ENCODE data around the gene ATP2C1. TPM values are rescaled to one million over a fixed set of nuclear protein-coding genes. Genes with fewer than 3 reads are reported as not detected.

The ATP2C1 gene
- total RNA-seq, 6 experiments from 2014 or later, result 19.2 to 44.0 (median 27.5) TPM

DNA sequence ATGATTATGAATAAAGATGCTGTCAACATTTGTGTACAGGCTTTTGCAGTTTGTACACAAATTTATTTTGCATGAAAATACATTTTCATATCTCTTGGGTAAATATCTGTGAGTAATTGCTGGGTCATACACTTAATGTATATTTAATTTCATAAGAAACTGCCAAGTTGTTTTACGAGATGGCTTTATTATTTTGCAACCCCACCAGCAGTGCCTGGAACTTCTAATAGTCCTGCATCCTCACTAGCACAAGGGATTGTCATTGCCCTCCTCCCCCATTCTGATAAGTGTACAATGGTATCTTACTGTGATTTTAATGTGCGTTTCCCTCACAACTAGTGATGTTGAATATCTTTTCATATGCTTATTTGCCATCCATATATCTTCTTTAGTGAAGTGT, 87.6 kb downstream of the ATP2C1 start:
- Histone ChIP-seq H3K9me3 (no peaks in the 10 kb centered on the region), H3K4me3 (no peak overlapping the region), H3K36me3 (no peaks in the 10 kb centered on the region), H3K4me1 (no peaks in the 10 kb centered on the region), H3K27ac (no peak overlapping the region), H3K27me3 (no peaks in the 10 kb centered on the region)
- intact Hi-C loops (cut with DNase I), result no loop called here
- TF ChIP-seq, protein P1, sequence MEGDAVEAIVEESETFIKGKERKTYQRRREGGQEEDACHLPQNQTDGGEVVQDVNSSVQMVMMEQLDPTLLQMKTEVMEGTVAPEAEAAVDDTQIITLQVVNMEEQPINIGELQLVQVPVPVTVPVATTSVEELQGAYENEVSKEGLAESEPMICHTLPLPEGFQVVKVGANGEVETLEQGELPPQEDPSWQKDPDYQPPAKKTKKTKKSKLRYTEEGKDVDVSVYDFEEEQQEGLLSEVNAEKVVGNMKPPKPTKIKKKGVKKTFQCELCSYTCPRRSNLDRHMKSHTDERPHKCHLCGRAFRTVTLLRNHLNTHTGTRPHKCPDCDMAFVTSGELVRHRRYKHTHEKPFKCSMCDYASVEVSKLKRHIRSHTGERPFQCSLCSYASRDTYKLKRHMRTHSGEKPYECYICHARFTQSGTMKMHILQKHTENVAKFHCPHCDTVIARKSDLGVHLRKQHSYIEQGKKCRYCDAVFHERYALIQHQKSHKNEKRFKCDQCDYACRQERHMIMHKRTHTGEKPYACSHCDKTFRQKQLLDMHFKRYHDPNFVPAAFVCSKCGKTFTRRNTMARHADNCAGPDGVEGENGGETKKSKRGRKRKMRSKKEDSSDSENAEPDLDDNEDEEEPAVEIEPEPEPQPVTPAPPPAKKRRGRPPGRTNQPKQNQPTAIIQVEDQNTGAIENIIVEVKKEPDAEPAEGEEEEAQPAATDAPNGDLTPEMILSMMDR (IDR thresholded peaks at IDR 0.05), result no peak
- no peak for TF ChIP-seq POLR2A (IDR thresholded peaks at IDR 0.05)
- DNase-seq, result no peak
- no peak for ATAC-seq
- WGBS (ENCODE audit: insufficient coverage, low coverage, low lambda C conversion rate, missing lambda C conversion rate), result 100% methylated on average over 2 of the region's 2 CpGs

DNA sequence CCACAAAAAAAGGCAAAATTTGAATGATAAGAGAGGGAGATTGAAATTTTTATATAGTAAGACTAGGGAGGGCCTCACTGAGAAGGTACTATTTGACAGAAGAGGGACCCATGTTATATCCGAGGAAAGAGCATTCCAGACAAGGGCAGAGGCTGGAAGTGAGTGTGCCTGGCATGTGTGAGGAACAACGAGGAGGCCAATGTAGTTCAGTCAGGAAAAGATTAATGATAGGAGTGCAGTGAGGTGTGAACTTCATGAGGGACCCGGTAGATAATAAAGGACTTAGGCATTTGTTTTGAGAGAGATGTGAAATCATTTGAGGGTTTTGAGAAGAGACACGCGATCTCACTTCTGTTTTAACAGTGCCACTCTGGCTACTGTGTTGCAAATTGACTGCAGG, 96.4 kb downstream of the ATP2C1 start:
- intact Hi-C loops (cut with DNase I), result no loop called here
- no peaks in the 10 kb centered on the region for H3K4me1 ChIP-seq
- ATAC-seq (no peak), DNase-seq (no peak)
- TF ChIP-seq, protein P1 (IDR thresholded peaks at IDR 0.05), result no peak
- TF ChIP-seq POLR2A (IDR thresholded peaks at IDR 0.05), result no peak
- H3K4me3 ChIP-seq, result no peak overlapping the region
- H3K9me3 ChIP-seq, result no peaks in the 10 kb centered on the region
- no peaks in the 10 kb centered on the region for H3K27me3 ChIP-seq
- WGBS (ENCODE audit: insufficient coverage, low coverage, low lambda C conversion rate, missing lambda C conversion rate), result 76% methylated on average over 5 of the region's 5 CpGs
- H3K36me3 ChIP-seq, result peaks cover 0 to 5% (median 0%) of the 10 kb centered on the region in 4 donors
- no peak overlapping the region for H3K27ac ChIP-seq

DNA sequence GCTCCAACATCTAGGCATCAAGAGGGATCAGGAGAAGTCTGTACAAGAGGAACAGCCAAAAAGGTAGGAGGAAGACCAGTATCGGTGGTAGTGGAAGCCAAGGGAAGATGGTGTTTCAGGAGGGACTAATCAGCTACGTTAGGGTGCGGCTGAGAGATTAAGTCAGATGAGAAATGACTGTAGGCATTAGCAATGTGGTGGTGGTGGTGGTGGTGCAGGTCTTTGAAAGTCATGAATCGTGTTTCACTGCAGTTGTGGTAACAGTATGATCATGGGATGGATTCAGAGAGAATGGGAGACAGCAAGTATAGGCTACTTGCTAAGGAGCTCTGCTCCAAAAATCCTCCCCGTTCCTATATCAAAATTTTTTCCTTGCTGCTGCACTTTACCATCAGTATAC, 97.2 kb downstream of the ATP2C1 start:
- H3K4me3 ChIP-seq, result no peak overlapping the region
- no peak for ATAC-seq
- H3K36me3 ChIP-seq, result peaks cover 0 to 5% (median 0%) of the 10 kb centered on the region in 4 donors
- H3K27ac ChIP-seq, result no peak overlapping the region
- TF ChIP-seq, protein P1 (IDR thresholded peaks at IDR 0.05), result no peak
- no peak for TF ChIP-seq POLR2A (IDR thresholded peaks at IDR 0.05)
- DNase-seq, result no peak
- intact Hi-C loops (cut with DNase I), result no loop called here
- no peaks in the 10 kb centered on the region for H3K9me3 ChIP-seq
- no peaks in the 10 kb centered on the region for H3K27me3 ChIP-seq
- WGBS (ENCODE audit: insufficient coverage, low coverage, low lambda C conversion rate, missing lambda C conversion rate), result 93% methylated on average over 5 of the region's 5 CpGs
- H3K4me1 ChIP-seq, result no peaks in the 10 kb centered on the region

DNA sequence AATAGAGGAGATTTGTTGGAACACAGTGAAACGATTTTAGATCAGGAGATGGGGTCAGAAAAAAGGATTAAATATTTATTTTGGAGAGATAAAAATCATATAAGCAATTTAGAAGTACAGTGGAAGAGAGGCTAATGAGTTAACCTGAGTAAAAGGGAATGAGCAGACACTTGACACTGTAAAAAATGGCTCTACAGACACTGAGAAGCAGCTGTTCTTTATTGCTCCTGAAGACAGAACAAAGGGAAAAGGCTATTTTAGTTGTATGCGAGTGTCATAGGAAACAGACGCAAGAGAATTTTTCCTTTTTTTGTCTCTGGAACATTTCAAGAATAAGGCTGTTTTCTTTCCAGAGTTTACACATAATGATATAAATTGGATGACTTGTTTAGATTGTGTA, 98.5 kb downstream of the ATP2C1 start:
- Histone ChIP-seq H3K9me3 (no peaks in the 10 kb centered on the region), H3K27ac (no peak overlapping the region), H3K36me3 (peaks cover 0 to 5% (median 0%) of the 10 kb centered on the region in 4 donors), H3K27me3 (no peaks in the 10 kb centered on the region), H3K4me1 (no peaks in the 10 kb centered on the region), H3K4me3 (no peak overlapping the region)
- intact Hi-C loops (cut with DNase I), result no loop called here
- TF ChIP-seq, protein P1 (IDR thresholded peaks at IDR 0.05), result no peak
- no peak for TF ChIP-seq POLR2A (IDR thresholded peaks at IDR 0.05)
- DNase-seq (no peak), ATAC-seq (no peak)
- WGBS (ENCODE audit: insufficient coverage, low coverage, low lambda C conversion rate, missing lambda C conversion rate), result 65% methylated on average over 3 of the region's 3 CpGs

DNA sequence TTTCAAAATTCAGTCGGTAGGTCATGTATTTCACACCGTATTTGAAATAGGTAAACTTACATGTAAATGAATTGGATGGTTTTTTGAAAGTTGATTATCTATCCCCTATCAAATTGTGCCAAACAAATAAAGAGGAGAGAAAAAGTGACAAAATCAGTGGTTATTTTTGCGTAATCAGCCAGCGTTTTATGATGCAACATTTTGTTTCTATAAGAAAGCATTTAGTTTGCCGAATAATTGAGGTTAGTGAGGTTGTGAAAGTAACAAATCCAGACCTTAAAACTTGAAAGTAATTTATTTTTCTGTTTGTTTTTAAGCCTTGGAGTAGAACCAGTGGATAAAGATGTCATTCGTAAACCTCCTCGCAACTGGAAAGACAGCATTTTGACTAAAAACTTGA, 103.4 kb downstream of the ATP2C1 start:
- ATAC-seq (no peak), DNase-seq (no peak)
- 63% methylated on average over 7 of the region's 7 CpGs for WGBS (ENCODE audit: insufficient coverage, low coverage, low lambda C conversion rate, missing lambda C conversion rate)
- H3K36me3 ChIP-seq, result peaks cover 0 to 15% (median 0%) of the 10 kb centered on the region in 4 donors
- TF ChIP-seq POLR2A (IDR thresholded peaks at IDR 0.05), result no peak
- TF ChIP-seq, protein P1 (IDR thresholded peaks at IDR 0.05), result no peak
- intact Hi-C loops (cut with DNase I), result no loop called here
- no peak overlapping the region for H3K4me3 ChIP-seq
- H3K9me3 ChIP-seq, result no peaks in the 10 kb centered on the region
- no peaks in the 10 kb centered on the region for H3K27me3 ChIP-seq
- H3K27ac ChIP-seq, result no peak overlapping the region
- H3K4me1 ChIP-seq, result no peaks in the 10 kb centered on the region
